CD4-positive, alpha-beta T cell treated with Interleukin-21 for 1 hour (primary cell): Measurements from ENCODE around the gene PITRM1.
"Not testable (repeated sequence)": the region's sequence is repeated elsewhere in the genome, so short reads cannot be mapped to it uniquely, and the experiment has no call there.

Experiments used
- DNase-seq: peaks from one replicate; pipeline ENCODE4 v3.0.0-alpha.2; 2020

The PITRM1 gene

GRCh38 chr10:3198900-3199299, 26.3 kb upstream of the PITRM1 start:
- DNase-seq: no peak

GRCh38 chr10:3197348-3198003, 24.9 kb upstream of the PITRM1 start:
- DNase-seq: peak; percentile 51

DNA sequence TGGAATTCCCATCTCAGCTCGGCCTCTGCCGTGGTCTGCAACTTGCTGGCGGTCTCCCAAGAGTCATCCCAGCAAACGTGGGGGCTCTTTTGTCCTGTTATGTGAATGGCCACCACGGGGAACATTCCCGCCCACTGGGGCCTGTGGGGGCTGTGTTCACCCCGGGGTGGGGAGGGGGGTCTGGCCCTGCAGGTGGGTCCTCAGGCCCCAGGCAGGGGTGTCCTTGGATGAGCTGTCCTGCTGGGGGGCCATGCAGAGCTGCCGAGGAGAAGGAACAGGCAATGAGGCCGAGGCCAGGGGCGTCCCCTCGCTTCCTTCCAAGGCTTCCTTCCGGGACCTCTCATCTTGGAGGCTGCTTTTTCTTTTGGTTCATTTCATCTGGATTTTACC, 24.4 kb upstream of the PITRM1 start:
- DNase-seq: no peak

DNA sequence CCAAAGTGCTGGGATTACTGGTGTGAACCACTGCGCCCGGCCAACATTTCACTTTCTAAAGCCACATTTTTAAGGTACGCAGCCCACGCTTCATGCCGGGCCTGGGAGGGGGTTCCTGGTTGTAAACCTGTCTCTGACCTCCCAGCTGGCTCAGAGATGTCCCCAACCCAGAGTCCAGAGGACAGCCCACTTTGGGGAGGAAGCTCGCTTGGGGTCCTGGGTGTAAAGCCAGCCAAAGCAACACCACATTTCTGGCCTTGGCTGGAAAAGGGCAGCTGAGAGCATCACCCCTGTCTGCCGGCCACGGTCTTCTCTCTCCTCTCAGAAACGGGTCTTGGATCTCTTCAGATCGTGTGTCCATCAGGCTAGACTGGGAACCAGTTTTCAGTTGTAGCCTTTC, 23.9 kb upstream of the PITRM1 start:
- DNase-seq: no peak

DNA sequence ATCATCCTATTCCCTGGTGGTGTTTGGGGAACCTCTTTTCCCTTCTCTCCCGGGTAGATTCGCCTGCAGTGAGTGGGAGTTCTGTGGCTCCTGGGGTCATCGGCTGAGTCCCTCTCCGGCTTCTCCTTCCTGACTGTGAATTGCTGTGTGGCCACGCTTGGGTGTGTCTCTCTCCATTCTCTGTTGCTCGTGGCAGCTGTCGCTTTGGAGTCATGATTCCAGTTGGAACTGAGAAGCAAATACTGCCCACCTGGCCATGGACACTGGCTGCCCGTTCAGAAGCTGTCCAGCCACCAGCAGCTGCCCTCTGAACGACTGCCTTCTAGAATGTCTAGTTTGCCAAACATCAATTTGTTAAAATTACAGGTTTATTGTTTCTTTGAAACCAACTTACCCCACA, 23.1 kb upstream of the PITRM1 start:
- DNase-seq: no peak

DNA sequence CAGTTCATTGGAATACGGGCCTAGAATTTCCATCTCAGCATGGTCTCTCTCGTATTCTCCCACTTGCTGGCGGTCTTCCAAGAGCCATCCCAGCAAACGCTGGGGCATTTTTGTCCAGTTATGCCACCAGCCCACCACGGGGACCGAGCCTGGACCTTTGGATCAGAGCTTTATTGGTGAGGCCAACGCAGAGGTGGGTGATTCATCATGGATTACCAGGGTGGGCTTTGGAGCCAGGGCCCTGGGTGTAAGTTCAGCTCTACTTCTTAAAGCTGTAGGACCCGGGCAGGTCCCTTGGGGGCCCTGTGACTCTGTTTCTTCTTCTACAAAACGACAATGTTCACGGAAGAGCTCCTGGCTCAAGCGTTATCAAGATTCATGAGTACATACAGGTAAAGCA, 22.7 kb upstream of the PITRM1 start:
- no peak for DNase-seq

DNA sequence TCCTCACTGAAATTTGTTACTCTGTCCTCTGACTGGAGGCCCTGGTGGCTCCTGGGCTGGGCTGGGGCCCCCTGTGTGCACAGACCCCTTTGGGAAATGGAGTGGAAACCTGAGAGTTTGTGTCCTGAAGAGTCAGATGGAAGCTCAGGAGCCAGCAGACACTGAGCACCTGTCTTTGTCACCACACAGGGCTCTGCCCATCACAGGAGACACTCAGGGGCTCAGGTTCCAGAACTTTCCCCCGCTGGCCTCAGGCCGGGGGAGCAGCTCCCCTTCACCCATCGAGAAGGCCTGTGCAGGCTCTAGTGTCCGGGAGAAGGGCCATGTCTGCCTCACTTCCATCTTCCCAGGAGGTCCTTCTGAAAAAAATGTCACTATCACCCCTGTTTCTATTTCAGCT, 22.3 kb upstream of the PITRM1 start:
- DNase-seq: no peak

DNA sequence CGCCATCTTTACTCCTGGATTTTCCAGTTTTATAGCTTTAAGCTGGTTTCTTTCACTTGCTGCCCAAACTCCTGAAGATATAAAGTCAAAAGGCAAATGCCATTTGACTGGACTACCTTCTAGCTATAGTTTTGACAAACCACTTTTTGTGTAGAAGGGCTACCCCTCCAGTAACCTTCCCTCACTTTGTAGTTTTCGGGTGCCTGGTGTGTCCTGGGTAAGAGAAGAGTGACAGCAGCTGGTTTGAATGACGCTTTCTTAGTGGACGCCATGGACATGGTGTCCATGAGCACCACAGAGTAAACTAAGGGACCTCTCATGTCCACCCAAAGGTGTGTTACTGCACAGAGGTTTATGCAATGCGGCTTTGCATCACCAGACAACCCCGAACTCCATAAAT, 21.2 kb upstream of the PITRM1 start:
- no peak for DNase-seq

GRCh38 chr10:3192856-3193635, 20.5 kb upstream of the PITRM1 start:
- DNase-seq: peak; percentile 53

DNA sequence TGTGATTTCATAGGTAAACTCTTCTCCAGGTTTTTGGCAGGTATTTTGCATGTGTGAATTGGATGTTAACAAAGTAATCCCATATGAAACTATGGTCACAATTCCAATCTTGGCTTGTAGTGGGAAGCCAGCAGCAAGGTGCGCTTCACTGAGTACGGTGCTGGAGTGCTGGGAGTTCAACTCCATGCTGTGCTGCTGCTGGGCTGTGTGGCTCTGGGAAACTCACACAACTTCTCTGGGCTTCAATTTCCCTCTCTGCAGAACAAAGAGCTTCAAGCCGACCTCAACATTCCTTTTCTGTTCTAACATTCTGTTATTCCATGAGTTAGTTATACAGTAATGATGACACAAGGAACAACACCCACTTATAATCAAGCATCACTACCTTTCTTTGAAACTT, 18.2 kb upstream of the PITRM1 start:
- DNase-seq: no peak

DNA sequence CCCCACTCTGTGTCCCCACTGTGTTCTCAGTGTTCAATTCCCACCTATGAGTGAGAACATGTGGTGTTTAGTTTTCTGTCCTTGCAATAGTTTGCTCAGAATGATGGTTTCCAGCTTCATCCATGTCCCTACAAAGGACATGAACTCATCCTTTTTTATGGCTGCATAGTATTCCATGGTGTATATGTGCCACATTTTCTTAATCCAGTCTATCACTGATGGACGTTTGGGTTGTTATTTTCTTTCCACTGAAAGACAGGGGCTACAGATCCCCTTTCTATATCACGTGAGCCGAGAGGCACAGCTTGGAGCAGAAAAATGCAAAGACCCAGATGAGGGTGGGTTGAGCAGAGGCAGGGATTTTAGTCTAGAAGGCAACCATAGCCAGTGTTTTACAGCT, 14.6 kb upstream of the PITRM1 start:
- not testable (repeated sequence) for DNase-seq

GRCh38 chr10:3186368-3186767, 13.8 kb upstream of the PITRM1 start:
- DNase-seq: peak; percentile 40

DNA sequence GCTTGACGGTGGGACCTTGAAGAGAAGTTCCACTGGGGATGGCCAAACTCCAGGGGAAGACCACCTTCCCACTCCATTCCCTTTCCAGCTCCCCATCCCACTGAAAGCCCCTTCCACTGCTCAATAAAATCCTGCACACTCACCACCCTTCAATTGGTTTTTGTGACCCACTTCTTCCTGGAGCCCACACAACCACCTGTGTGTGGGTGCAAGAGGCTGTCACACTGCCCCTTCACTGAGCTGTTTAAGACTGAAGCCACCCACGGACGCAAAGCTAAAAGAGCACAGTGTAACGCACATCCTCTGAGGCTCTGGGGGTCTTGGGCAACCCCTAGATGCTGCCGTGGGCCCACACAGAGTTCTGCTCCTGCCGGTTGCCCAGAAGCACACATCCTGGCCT, 12.8 kb upstream of the PITRM1 start:
- DNase-seq: no peak

DNA sequence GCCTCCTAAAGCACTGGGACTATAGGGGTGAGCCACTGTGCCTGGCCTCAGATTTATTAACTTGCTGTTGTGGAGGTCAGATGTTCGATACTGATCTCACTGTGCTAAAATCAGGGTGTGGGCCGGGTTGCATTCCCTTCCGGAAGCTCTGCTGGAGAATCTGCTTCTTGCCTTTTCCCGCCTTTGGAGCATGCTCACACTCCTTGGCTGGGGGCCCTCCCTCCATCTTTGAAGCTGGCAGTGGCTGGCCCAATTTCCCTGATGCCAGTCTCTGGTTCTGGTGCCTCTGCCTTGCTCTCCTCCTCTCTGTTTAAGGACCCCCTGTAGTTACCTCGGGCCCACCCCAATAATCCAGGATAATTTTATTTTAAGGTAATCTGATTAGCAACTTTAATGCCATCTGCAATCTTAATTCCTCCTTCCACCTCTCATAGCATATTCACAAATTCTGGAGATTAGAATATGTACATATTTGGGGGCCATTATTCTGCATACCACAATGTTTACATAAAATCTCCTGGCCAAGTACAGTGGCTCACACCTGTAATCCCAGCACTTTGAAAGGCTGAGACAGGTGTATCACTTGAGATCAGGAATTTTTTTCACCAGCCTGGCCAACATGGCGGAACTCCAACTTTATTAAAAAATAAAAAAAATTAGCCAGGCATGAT, 7.9 kb upstream of the PITRM1 start:
- DNase-seq: no peak

DNA sequence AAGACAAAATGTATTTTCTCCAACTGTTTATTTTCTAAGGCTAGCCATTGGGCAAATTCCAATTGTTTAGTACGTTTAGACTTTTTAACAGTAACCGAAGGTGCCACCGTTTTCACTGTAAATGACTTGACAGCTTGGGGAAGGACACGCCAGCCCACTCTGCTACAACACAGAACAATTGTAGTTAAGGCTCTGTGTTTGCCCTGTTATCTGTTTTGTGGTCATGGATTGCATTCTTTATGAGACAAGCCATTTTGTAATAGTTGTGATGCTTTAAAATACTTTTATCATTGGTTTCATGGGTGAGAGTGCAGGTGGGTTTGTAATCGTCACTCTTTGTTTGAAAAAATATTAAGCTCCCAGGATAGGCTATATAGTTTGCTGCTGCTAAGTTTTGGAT, 6.6 kb upstream of the PITRM1 start:
- no peak for DNase-seq

GRCh38 chr10:3178042-3178441, 5.5 kb upstream of the PITRM1 start:
- no peak for DNase-seq

GRCh38 chr10:3173171-3173878, 743 bp upstream of the PITRM1 start:
- no peak for DNase-seq

- no peak for DNase-seq
These were observed 519 bp downstream of the PITRM1 start for GRCh38 chr10:3172081-3172445.

DNA sequence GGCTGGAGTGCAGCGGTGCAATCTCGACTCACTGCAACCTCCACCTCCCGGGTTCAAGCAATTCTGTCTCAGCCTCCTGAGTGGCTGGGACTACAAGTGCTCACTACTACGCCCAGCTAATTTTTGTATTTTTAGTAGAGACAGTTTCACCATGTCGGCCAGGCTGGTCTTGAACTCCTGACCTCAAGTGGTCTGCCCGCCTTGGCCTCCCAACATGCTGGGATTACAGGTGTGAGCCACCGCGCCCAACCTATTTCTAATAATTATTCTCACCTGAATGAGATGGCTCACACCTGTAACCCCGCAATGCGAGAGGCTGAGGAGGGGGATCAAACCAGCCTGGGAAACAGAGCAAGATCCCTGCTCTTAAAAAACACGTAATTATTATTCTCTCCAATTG, 1.1 kb downstream of the PITRM1 start:
- DNase-seq: not testable (repeated sequence)

DNA sequence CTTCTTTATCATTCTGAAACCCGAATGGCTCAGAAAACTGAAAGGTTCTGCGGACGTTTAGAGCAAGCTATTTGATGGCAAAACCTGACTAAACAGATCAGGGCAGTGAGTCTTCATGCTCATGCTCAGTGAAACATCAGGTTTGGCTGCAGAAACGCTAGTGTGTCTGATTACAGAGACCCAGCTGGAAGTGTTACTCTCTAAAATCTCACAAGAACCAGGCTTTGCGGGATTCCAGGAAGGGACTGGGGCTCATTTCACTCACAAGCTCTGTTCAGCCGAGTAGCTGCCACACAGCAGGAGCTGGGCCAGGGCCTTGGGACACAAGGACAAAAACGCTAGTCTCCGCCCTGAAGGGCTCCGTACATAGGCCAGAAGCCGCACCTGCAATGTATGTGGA, 2.9 kb downstream of the PITRM1 start:
- no peak for DNase-seq

DNA sequence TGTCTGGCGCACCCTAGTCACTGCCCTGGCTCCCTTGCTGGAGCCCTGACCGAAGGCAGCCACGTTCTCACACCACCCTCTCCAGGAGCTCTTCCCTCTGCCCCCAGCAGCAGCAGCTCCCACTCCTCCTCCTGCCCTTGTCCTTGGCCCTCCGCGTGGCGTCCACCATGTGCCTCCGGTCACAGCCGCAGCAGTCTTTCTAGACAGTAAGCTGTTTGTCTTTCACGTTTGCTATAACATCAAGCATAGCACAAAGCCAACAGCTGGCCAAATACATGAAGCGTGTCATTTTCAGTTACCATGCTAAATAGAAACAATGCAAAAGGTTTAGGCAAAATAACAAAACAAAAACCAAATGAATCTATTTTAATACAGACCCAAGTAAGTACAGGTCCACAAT, 3.3 kb downstream of the PITRM1 start:
- DNase-seq: no peak

GRCh38 chr10:3167611-3168330, 4.8 kb downstream of the PITRM1 start:
- no peak for DNase-seq
